NCI-H510A treated with DMSO at 0.1 percent for 48 hours (cell line): ENCODE data around the gene FH.

Source experiments
- DNase-seq: peaks from one replicate; lab custom pipeline; 2025; lab: John Stamatoyannopoulos, UW

Gene FH

GRCh38 chr1:241459186-241459802, 60.3 kb downstream of the FH start:
- DNase-seq, result no peak

- no peak for DNase-seq
Observed at GRCh38 chr1:241457421-241457820, 62.1 kb downstream of the FH start.

GRCh38 chr1:241456743-241457142, 62.8 kb downstream of the FH start:
- no peak for DNase-seq

- no peak for DNase-seq
Observed at GRCh38 chr1:241453732-241454131, 65.8 kb downstream of the FH start.

GRCh38 chr1:241451956-241452355, 67.6 kb downstream of the FH start:
- no peak for DNase-seq
